Caco-2 (cell line): ENCODE results near the gene B3GALT4. TPM values are rescaled to one million over a fixed set of nuclear protein-coding genes. Genes with fewer than 3 reads are reported as not detected.

ENCODE experiments used
- BruUV-seq: library from RNA; stranded (reverse); fragments of 400-500 nt; replicated peaks from 2 replicates; lab custom pipeline; 2021; lab: Mats Ljungman, UMichigan
- CTCF ChIA-PET: fragments of 300-600 bp; sonication (Branson Sonifier 250); formaldehyde crosslinking; loops from one replicate; lab custom pipeline; 2022; ENCODE audit warnings: antibody characterized with exemption; lab: Charles Lee
- POLR2A ChIA-PET: fragments of 300-600 bp; sonication (Branson Sonifier 250); formaldehyde crosslinking; loops from one replicate; lab custom pipeline; 2022; ENCODE audit warnings: antibody characterized with exemption; lab: Charles Lee
- DNase-seq, 2 experiments: peaks; one replicate each; pipeline versions ENCODE4 v3.0.0 to v3.0.0-alpha.2; 2020 to 2022
- H3K27me3 ChIP-seq: replicated peaks from 2 replicates; pipeline ENCODE4 v1.6.0; 2011; ENCODE audit warnings: low read length; ENCODE audit not compliant: control insufficient read depth, insufficient read depth
- H3K36me3 ChIP-seq: 2 replicates; pipeline ENCODE4 v1.5.1; 2011; ENCODE audit warnings: low read length; ENCODE audit not compliant: control insufficient read depth, insufficient read depth
- H3K4me1 ChIP-seq: fragments of 250-450 bp; sonication (Bioruptor Pico); 2 replicates; pipeline ENCODE4 v1.5.1; 2020; ENCODE audit warnings: mild to moderate bottlenecking
- H3K4me3 ChIP-seq: 2 replicates; pipeline ENCODE4 v1.5.1; 2011; ENCODE audit warnings: low read depth, mild to moderate bottlenecking, control low read depth, low read length
- H3K9me3 ChIP-seq: fragments of 250-450 bp; sonication (Bioruptor Pico); 2 replicates; pipeline ENCODE4 v1.5.1; 2020; ENCODE audit warnings: mild to moderate bottlenecking, moderate library complexity
- H3K27ac Mint-ChIP-seq: one replicate; pipeline ENCODE4 v1.8.0; 2022; ENCODE audit warnings: mixed read lengths; ENCODE audit not compliant: unreplicated experiment
- H3K27me3 Mint-ChIP-seq: one replicate; pipeline ENCODE4 v1.8.0; 2022; ENCODE audit warnings: mixed read lengths; ENCODE audit not compliant: insufficient read depth, unreplicated experiment
- H3K36me3 Mint-ChIP-seq: one replicate; pipeline ENCODE4 v1.8.0; 2022; ENCODE audit warnings: mild to moderate bottlenecking, mixed read lengths; ENCODE audit not compliant: insufficient read depth, unreplicated experiment
- H3K4me1 Mint-ChIP-seq: one replicate; pipeline ENCODE4 v1.8.0; 2022; ENCODE audit warnings: low read depth, mixed read lengths; ENCODE audit not compliant: unreplicated experiment
- H3K4me3 Mint-ChIP-seq: one replicate; pipeline ENCODE4 v1.8.0; 2022; ENCODE audit warnings: mild to moderate bottlenecking, moderate library complexity, mixed read lengths; ENCODE audit not compliant: unreplicated experiment
- H3K9me3 Mint-ChIP-seq: one replicate; pipeline ENCODE4 v1.8.0; 2022; ENCODE audit warnings: mixed read lengths; ENCODE audit not compliant: unreplicated experiment
- intact Hi-C: fragments of 100-400 bp; cut with micrococcal nuclease; formaldehyde crosslinking; loops from one replicate; pipeline ENCODE4 v1.10.0; 2022; ENCODE audit not compliant: unreplicated experiment
- total RNA-seq: library from RNA; stranded (reverse); gene quantifications from 2 replicates; pipeline ENCODE4 v1.2.3, GENCODE V29; 2022
- TF ChIP-seq, protein P1 (sequence below), 2 experiments: fragments of 200-600 bp in 1 of 2; IDR thresholded peaks; 1 replicate in 1 of 2; 2 replicates in 1 of 2; pipeline versions ENCODE4 v1.5.1 to v1.8.0; 2011 to 2022; ENCODE audit warnings: antibody characterized with exemption in 1 of 2, control low read depth in 1 of 2, inconsistent platforms in 1 of 2, low read depth in 1 of 2, low read length in 1 of 2, mild to moderate bottlenecking in 1 of 2, moderate library complexity in 1 of 2; ENCODE audit not compliant: insufficient read depth in 1 of 2, severe bottlenecking in 1 of 2, unreplicated experiment in 1 of 2

The B3GALT4 gene
- total RNA-seq, 1 experiment from 2014 or later: 0.34 TPM

DNA sequence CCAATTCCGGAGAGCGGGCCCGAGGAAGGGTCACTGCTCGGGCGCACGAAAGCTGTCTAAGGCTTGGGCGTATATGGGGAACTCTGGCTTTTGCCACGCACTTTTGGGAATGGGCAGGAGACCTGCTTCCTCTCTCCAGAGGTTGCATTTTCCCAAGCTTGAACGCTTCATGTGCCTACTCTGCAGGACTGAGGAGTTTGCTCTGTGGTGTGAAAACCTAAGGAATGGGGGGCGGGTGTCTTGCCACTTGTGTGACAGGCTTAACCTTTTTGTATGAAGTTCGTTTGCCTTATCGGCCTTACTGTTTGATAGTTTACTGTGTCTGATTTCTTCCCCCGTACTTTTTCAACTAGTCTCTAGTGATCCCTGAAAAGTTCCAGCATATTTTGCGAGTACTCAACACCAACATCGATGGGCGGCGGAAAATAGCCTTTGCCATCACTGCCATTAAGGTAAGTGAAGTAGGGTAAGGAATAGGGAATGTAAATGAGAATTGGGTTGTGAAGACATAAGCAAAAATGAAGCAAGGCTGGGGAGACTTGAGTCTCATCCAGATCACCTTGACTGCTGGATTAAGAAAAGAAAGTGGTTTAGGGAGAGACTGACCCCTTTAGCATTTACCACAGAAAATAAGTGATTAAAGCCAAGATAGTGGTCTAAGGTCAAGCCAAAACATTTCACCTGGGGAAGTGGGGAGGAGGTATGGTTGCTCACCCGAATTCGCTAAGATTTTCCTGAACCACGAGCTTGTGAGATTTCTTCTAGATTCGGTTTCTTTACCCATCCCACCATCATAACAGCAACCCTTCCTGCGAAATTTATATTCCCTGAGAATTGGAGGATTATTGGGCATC, 4.4 kb upstream of the B3GALT4 start:
- ChIA-PET CTCF (interaction anchor here (0.6 to 1.3 kb wide), 3 partner anchors 45 to 231 kb away, joined by 4 to 21 read pairs (median 4); partner anchors contain the start of genes CUTA and ZBTB22), POLR2A (interaction anchor here (1.3 to 2.3 kb wide), 6 partner anchors 13 to 301 kb away, joined by 7 to 17 read pairs (median 11); partner anchors contain the start of genes PFDN6, WDR46 and ZBTB22)
- Histone ChIP-seq H3K4me3 (peak overlapping the region; percentile 56), H3K36me3 (peaks cover 9% of the 10 kb centered on the region), H3K9me3 (no peaks in the 10 kb centered on the region), H3K4me1 (peaks cover 18% of the 10 kb centered on the region), H3K27me3 (no peaks in the 10 kb centered on the region)
- TF ChIP-seq, protein P1, sequence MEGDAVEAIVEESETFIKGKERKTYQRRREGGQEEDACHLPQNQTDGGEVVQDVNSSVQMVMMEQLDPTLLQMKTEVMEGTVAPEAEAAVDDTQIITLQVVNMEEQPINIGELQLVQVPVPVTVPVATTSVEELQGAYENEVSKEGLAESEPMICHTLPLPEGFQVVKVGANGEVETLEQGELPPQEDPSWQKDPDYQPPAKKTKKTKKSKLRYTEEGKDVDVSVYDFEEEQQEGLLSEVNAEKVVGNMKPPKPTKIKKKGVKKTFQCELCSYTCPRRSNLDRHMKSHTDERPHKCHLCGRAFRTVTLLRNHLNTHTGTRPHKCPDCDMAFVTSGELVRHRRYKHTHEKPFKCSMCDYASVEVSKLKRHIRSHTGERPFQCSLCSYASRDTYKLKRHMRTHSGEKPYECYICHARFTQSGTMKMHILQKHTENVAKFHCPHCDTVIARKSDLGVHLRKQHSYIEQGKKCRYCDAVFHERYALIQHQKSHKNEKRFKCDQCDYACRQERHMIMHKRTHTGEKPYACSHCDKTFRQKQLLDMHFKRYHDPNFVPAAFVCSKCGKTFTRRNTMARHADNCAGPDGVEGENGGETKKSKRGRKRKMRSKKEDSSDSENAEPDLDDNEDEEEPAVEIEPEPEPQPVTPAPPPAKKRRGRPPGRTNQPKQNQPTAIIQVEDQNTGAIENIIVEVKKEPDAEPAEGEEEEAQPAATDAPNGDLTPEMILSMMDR (IDR thresholded peaks at IDR 0.05; ENCODE audit: insufficient read depth in 1 of 2, low read depth in 1 of 2, low read length in 1 of 2, severe bottlenecking in 1 of 2, unreplicated experiment in 1 of 2): no peak
- H3K27ac Mint-ChIP-seq: peak overlapping the region; percentile 100
- DNase-seq: no peak
- peak overlapping the region; percentile 95 for H3K4me3 Mint-ChIP-seq
- H3K9me3 Mint-ChIP-seq: no peaks in the 10 kb centered on the region
- H3K36me3 Mint-ChIP-seq: peaks cover 63% of the 10 kb centered on the region
- BruUV-seq: TSS peak; percentile 70
- intact Hi-C loops: no loop called here
- H3K4me1 Mint-ChIP-seq: peaks cover 24% of the 10 kb centered on the region
- no peaks in the 10 kb centered on the region for H3K27me3 Mint-ChIP-seq

DNA sequence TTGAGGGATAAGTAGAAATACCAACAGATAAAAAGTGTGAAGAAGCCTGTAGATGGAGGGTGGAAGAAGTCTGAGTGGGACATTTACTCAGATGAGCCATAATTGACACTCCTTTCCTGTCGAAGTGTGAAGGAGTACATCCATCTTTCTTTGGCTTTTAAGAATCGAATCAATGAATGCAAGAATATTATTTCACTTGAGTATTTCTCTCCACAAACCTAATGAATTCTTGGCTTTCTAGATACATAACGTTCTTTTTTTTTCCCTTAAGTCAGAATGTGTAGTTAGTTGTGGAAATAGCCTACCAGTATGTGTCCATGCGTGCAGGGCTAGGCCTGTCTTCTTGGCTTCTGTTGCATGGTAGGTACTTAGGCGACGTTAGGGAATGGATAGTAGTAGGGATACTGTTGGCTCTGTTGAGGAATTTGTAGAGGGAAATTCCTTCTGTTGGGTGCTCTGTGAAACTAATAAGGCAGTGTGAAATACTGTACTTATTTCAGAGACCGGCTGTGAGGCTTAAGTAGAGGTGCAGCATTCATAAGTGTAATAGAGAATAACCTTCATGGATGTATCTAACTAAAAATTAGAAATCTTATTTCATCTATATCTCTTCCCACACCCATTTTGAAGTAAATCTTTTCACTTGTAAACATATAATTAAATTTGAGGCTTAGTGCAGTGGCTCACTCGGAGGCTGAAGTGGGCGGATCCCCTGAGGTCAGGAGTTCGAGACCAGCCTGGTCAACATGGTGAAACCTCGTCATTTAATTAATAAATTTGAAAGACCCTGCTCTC, 3.6 kb upstream of the B3GALT4 start:
- BruUV-seq: no TSS peak
- Mint-ChIP-seq H3K36me3 (peaks cover 72% of the 10 kb centered on the region), H3K4me3 (peak overlapping the region; percentile 95), H3K4me1 (peaks cover 24% of the 10 kb centered on the region), H3K9me3 (no peaks in the 10 kb centered on the region), H3K27me3 (no peaks in the 10 kb centered on the region), H3K27ac (peak overlapping the region; percentile 100)
- CTCF ChIA-PET: no interaction called here
- H3K9me3 ChIP-seq: no peaks in the 10 kb centered on the region
- H3K36me3 ChIP-seq: peaks cover 9% of the 10 kb centered on the region
- peaks cover 18% of the 10 kb centered on the region for H3K4me1 ChIP-seq
- no peak for DNase-seq
- peak overlapping the region; percentile 56 for H3K4me3 ChIP-seq
- intact Hi-C loops: no loop called here
- POLR2A ChIA-PET: no interaction called here
- H3K27me3 ChIP-seq: no peaks in the 10 kb centered on the region
- TF ChIP-seq, protein P1 (IDR thresholded peaks at IDR 0.05; ENCODE audit: insufficient read depth in 1 of 2, low read depth in 1 of 2, low read length in 1 of 2, severe bottlenecking in 1 of 2, unreplicated experiment in 1 of 2): no peak
